Ovary (tissue), 3 donors: ENCODE data around the gene CRHR2.

Source experiments
- POLR2A ChIP-seq: fragments of 450-650 bp; IDR thresholded peaks from one replicate; pipeline ENCODE4 v1.6.1; 2017; ENCODE audit warnings: antibody characterized with exemption, mild to moderate bottlenecking, moderate library complexity
- TF ChIP-seq, protein P1 (sequence below), 3 donors: fragments of 450-650 bp in 2 of 3; fragments of 200-600 bp in 1 of 3; IDR thresholded peaks; one replicate each; pipeline versions ENCODE4 v1.5.1 to v1.8.0; 2016 to 2022; ENCODE audit warnings: antibody characterized with exemption in 3 of 3, mild to moderate bottlenecking in 1 of 3
- donor health status: DM: no; HTN: no; CAD: no.

DNA sequence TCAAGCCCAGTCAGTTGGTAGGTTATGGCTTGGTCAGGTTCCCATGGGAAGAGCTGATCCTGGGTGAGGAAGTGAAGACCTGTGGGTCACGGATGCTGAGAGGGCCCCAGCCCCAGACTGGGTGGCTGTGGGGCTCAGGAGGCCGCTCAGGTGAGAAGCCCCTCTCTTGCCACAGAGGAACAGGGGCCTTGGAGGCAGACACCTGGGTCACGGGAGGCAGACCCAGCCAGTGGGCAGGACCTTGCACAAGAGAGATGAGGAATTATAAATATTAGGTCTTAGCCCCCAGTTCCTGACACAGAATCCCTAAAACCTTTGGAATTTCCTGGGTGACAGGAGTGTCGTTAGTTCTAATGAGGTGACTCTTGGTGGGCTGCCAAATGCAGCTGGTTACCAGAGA lies 10.6 kb upstream of the CRHR2 start:
- TF ChIP-seq, protein P1, sequence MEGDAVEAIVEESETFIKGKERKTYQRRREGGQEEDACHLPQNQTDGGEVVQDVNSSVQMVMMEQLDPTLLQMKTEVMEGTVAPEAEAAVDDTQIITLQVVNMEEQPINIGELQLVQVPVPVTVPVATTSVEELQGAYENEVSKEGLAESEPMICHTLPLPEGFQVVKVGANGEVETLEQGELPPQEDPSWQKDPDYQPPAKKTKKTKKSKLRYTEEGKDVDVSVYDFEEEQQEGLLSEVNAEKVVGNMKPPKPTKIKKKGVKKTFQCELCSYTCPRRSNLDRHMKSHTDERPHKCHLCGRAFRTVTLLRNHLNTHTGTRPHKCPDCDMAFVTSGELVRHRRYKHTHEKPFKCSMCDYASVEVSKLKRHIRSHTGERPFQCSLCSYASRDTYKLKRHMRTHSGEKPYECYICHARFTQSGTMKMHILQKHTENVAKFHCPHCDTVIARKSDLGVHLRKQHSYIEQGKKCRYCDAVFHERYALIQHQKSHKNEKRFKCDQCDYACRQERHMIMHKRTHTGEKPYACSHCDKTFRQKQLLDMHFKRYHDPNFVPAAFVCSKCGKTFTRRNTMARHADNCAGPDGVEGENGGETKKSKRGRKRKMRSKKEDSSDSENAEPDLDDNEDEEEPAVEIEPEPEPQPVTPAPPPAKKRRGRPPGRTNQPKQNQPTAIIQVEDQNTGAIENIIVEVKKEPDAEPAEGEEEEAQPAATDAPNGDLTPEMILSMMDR (IDR thresholded peaks at IDR 0.05): no peak
- TF ChIP-seq POLR2A: no peak
